Fibroblast of lung (primary cell): ENCODE results near the gene FAM98C. TPM values are rescaled to one million over a fixed set of nuclear protein-coding genes. Genes with fewer than 3 reads are reported as not detected.

ENCODE experiments used
- DNase-seq, 2 donors: peaks; one replicate each; pipeline versions ENCODE4 v3.0.0 to v3.0.0-alpha.2; 2010; ENCODE audit warnings: low read depth in 2 of 2
- H2AFZ ChIP-seq: 2 replicates; pipeline ENCODE4 v1.5.1; 2012; ENCODE audit warnings: low read length, control low read depth, inconsistent platforms
- H3K27ac ChIP-seq: 2 replicates; pipeline ENCODE4 v1.5.1; 2011; ENCODE audit warnings: low read length, control low read depth; ENCODE audit not compliant: insufficient read depth
- H3K27me3 ChIP-seq: 2 replicates; pipeline ENCODE4 v1.5.1; 2011; ENCODE audit warnings: mild to moderate bottlenecking, low read length; ENCODE audit not compliant: control insufficient read depth, insufficient read depth
- H3K36me3 ChIP-seq: 2 replicates; pipeline ENCODE4 v1.5.1; 2011; ENCODE audit warnings: low read length; ENCODE audit not compliant: control insufficient read depth, insufficient read depth
- H3K4me1 ChIP-seq: 2 replicates; pipeline ENCODE4 v1.5.1; 2011; ENCODE audit warnings: low read length; ENCODE audit not compliant: control insufficient read depth, insufficient read depth; ENCODE audit errors: extremely low read depth
- H3K4me2 ChIP-seq: 2 replicates; pipeline ENCODE4 v1.5.1; 2011; ENCODE audit warnings: low read length, control low read depth; ENCODE audit not compliant: insufficient read depth; ENCODE audit errors: extremely low read depth
- H3K4me3 ChIP-seq, 4 experiments: fragments of 200-600 bp in 1 of 4; sonication (generic) in 1 of 4; replicated peaks in 1 of 4; 2 replicates each; pipeline ENCODE4 v1.5.1; 2011 to 2016; ENCODE audit warnings: low read length in 4 of 4, low read depth in 3 of 4, mild to moderate bottlenecking in 3 of 4, control low read depth in 2 of 4, inconsistent platforms in 1 of 4, mixed read lengths in 1 of 4; ENCODE audit not compliant: insufficient read depth in 1 of 4; ENCODE audit errors: control extremely low read depth in 1 of 4
- H3K79me2 ChIP-seq: 2 replicates; pipeline ENCODE4 v1.5.1; 2012; ENCODE audit warnings: mild to moderate bottlenecking, low read length, inconsistent platforms; ENCODE audit not compliant: control insufficient read depth, insufficient read depth
- H3K9ac ChIP-seq: 2 replicates; pipeline ENCODE4 v1.5.1; 2011; ENCODE audit warnings: mild to moderate bottlenecking, low read length, control low read depth; ENCODE audit not compliant: insufficient read depth
- H3K9me3 ChIP-seq: 2 replicates; pipeline ENCODE4 v1.5.1; 2012; ENCODE audit warnings: low read depth, low read length; ENCODE audit not compliant: control insufficient read depth, insufficient read depth
- H4K20me1 ChIP-seq: 2 replicates; pipeline ENCODE4 v1.5.1; 2011; ENCODE audit warnings: low read length; ENCODE audit not compliant: control insufficient read depth, insufficient read depth; ENCODE audit errors: extremely low read depth
- EZH2 ChIP-seq: IDR thresholded peaks from 2 replicates; pipeline ENCODE4 v1.5.1; 2012; ENCODE audit warnings: low read length, control low read depth, mild to moderate bottlenecking; ENCODE audit errors: missing control alignments
- polyA plus RNA-seq, 2 donors: library from polyadenylated mRNA; depleted of rRNA in 1 of 2; stranded (reverse) in 1 of 2; unstranded in 1 of 2; fragments of >200 nt; gene quantifications; 2 replicates each; pipeline ENCODE4 v1.2.1, GENCODE V29; 2011 to 2012; ENCODE audit warnings: missing spikeins in 1 of 2
- total RNA-seq: library from RNA; depleted of rRNA; stranded (reverse); fragments of >200 nt; gene quantifications from 2 replicates; pipeline ENCODE4 v1.2.1, GENCODE V29; 2014
- TF ChIP-seq, protein P1 (sequence below), 2 donors: IDR thresholded peaks in 1 of 2; conservative IDR thresholded peaks in 1 of 2; 1 replicate in 1 of 2; 2 replicates in 1 of 2; pipeline ENCODE4 v1.5.1; 2011 to 2012; ENCODE audit warnings: low read length in 2 of 2, control low read depth in 1 of 2, inconsistent platforms in 1 of 2, low read depth in 1 of 2, mild to moderate bottlenecking in 1 of 2

The FAM98C gene
- total and polyA plus RNA-seq, 2 donors (not counting 1 experiment from before 2014, with no cell fraction given) = 4.5 to 10.6 TPM

DNA sequence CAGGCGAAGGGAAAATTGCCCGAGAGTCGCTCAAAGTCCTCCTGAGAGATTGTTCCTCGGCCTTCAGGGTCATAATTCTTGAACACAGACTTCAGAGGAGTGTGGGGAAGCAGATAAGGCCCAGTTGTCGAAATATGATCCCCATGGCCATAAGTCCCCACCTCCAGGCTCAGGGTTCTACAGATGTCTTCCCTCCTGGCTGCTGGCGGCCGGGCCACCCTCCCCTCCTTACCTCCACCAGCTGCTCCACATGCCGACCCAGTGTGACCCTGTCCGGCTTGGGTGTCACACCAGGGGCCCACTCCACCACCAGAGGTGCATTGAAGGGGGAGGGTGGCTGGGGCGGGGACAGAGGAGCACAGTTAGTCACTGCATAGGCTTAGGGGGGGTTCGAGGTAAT lies 10.1 kb downstream of the FAM98C start:
- Histone ChIP-seq H3K27ac (no peak overlapping the region), H2AFZ (no peak overlapping the region), H3K36me3 (no peaks in the 10 kb centered on the region), H3K9me3 (no peaks in the 10 kb centered on the region), H3K4me3 (no peak overlapping the region), H3K4me2 (no peak overlapping the region), H3K27me3 (peaks cover 3% of the 10 kb centered on the region), H3K79me2 (no peaks in the 10 kb centered on the region), H3K9ac (no peak overlapping the region), H4K20me1 (no peaks in the 10 kb centered on the region), H3K4me1 (no peaks in the 10 kb centered on the region)
- TF ChIP-seq, protein P1, sequence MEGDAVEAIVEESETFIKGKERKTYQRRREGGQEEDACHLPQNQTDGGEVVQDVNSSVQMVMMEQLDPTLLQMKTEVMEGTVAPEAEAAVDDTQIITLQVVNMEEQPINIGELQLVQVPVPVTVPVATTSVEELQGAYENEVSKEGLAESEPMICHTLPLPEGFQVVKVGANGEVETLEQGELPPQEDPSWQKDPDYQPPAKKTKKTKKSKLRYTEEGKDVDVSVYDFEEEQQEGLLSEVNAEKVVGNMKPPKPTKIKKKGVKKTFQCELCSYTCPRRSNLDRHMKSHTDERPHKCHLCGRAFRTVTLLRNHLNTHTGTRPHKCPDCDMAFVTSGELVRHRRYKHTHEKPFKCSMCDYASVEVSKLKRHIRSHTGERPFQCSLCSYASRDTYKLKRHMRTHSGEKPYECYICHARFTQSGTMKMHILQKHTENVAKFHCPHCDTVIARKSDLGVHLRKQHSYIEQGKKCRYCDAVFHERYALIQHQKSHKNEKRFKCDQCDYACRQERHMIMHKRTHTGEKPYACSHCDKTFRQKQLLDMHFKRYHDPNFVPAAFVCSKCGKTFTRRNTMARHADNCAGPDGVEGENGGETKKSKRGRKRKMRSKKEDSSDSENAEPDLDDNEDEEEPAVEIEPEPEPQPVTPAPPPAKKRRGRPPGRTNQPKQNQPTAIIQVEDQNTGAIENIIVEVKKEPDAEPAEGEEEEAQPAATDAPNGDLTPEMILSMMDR (conservative IDR thresholded peaks at IDR 0.05 in 1 of 2, IDR thresholded peaks at IDR 0.05 in 1 of 2; ENCODE audit: low read depth in 1 of 2, low read length in 2 of 2) = no peak
- no peak for TF ChIP-seq EZH2
- DNase-seq = no peak

DNA sequence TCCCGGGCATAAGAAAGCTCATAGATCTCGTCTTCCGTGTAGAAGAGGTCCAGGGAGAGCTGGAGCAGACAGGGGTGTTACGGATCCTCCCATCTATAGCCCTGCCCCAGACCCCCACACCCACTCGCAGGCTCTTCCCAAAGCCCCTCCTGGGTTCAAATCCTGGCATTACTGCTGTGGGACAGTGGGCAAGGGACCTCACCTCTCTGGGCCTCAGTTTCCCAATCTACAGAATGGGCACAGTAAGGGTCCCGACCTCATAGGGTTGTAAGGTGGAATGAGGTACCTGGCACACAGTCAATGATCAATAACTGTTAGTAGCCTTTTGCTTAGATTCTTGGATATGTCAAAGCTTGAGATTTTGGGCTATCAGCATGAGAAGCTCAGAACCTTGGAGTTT lies 10.5 kb downstream of the FAM98C start:
- no peaks in the 10 kb centered on the region for H3K4me1 ChIP-seq
- no peak overlapping the region for H2AFZ ChIP-seq
- no peak for DNase-seq
- H3K9me3 ChIP-seq = no peaks in the 10 kb centered on the region
- no peak overlapping the region for H3K4me2 ChIP-seq
- peaks cover 7% of the 10 kb centered on the region for H3K27me3 ChIP-seq
- no peak overlapping the region for H3K4me3 ChIP-seq
- no peaks in the 10 kb centered on the region for H3K36me3 ChIP-seq
- no peak overlapping the region for H3K27ac ChIP-seq
- H3K9ac ChIP-seq = no peak overlapping the region
- H4K20me1 ChIP-seq = no peaks in the 10 kb centered on the region
- no peaks in the 10 kb centered on the region for H3K79me2 ChIP-seq
- TF ChIP-seq, protein P1 (conservative IDR thresholded peaks at IDR 0.05 in 1 of 2, IDR thresholded peaks at IDR 0.05 in 1 of 2; ENCODE audit: low read depth in 1 of 2, low read length in 2 of 2) = no peak
- TF ChIP-seq EZH2 = no peak

DNA sequence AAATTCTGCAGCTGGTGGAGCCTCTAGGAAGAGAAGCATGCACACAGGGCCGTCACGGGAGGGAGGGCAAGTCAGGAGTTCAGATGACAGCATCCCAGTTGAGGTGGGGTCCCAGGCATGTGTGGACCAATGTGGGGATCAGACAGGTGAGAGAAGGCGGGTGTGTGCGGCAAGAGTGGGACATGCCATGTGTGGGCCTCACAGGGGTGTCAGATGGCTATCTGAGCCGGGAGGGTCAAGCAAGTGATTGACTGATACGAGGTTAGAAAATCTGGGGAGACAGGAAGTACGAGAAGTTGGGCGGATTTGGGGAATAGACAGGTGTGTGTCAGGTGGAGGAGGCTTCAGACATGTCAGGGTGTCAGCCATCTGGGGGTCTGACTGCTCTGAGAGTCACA lies 14.3 kb downstream of the FAM98C start:
- H3K27ac ChIP-seq = no peak overlapping the region
- no peak overlapping the region for H3K4me3 ChIP-seq
- no peak for TF ChIP-seq EZH2
- TF ChIP-seq, protein P1 (conservative IDR thresholded peaks at IDR 0.05 in 1 of 2, IDR thresholded peaks at IDR 0.05 in 1 of 2; ENCODE audit: low read depth in 1 of 2, low read length in 2 of 2) = no peak
- no peak overlapping the region for H2AFZ ChIP-seq
- peaks cover 10% of the 10 kb centered on the region for H3K27me3 ChIP-seq
- H3K9ac ChIP-seq = no peak overlapping the region
- H3K4me2 ChIP-seq = no peak overlapping the region
- no peaks in the 10 kb centered on the region for H3K36me3 ChIP-seq
- no peaks in the 10 kb centered on the region for H4K20me1 ChIP-seq
- DNase-seq = no peak
- no peaks in the 10 kb centered on the region for H3K9me3 ChIP-seq
- no peaks in the 10 kb centered on the region for H3K4me1 ChIP-seq
- no peaks in the 10 kb centered on the region for H3K79me2 ChIP-seq
